GM21381 (cell line): Measurements from ENCODE around the gene KBTBD3.
"Not testable (repeated sequence)": the region's sequence is repeated elsewhere in the genome, so short reads cannot be mapped to it uniquely, and the experiment has no call there.

Experiments used
- ATAC-seq: cut with Tn5 transposase; IDR thresholded peaks from one replicate; pipeline ENCODE4 v1.9.1; 2021; ENCODE audit warnings: mild to moderate bottlenecking, moderate library complexity; ENCODE audit not compliant: unreplicated experiment

The KBTBD3 gene

DNA sequence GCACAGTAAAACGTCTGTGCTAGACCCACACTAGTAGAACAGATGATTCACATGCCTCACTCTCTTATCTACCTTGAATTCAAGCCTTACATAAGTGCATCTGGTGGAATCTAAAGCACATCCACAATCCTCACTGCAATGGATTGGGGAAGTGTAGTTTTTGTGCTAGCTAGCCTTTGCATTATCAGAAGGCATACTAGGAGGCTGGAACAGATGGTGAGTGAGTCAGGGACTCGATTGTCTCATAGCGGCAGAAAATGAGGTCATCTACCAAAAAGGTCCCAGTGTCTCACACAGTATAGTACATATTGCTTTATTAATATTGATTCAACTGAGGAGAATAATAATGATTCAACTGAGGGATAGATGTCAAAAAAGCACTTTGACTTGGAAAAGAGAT, 64.4 kb downstream of the KBTBD3 start:
- ATAC-seq = no peak

DNA sequence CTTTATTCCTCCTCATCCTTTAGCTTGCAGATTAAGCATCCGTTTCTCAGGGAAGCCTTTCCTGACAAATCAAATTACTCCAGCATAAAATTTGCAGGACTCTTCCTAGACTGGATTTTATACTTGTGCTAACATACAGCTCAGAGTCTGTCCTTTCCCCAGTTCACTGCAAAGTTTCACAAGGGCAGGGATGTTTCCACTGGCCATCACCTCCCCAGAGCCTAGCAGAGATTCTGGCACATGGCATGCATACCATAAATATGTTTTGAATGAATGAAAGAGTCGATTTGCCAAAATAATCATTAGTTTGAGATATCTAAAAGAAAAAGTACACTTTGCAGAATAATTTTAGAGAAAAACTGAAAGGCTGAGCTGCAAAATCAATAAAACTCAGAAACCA, 65.7 kb downstream of the KBTBD3 start:
- no peak for ATAC-seq

DNA sequence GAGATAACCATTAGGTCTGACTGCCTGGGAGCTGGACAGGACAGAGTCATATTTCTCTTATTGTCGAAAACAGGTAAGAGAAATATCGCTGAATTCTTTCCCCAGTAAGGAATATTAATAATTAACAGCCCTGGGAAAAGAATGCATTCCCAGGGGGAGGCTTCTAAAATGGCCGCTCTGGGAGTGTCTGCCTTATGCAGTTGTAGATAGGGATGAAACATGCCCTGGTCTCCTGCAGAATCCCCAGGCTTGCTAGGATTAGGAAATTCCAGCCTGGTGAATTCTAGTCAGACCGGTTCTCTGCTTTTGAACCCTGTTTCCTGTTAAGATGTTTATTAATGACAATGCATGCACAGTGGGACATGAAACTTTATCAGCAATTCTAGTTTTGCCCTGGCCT, 74.1 kb downstream of the KBTBD3 start:
- not testable (repeated sequence) for ATAC-seq

DNA sequence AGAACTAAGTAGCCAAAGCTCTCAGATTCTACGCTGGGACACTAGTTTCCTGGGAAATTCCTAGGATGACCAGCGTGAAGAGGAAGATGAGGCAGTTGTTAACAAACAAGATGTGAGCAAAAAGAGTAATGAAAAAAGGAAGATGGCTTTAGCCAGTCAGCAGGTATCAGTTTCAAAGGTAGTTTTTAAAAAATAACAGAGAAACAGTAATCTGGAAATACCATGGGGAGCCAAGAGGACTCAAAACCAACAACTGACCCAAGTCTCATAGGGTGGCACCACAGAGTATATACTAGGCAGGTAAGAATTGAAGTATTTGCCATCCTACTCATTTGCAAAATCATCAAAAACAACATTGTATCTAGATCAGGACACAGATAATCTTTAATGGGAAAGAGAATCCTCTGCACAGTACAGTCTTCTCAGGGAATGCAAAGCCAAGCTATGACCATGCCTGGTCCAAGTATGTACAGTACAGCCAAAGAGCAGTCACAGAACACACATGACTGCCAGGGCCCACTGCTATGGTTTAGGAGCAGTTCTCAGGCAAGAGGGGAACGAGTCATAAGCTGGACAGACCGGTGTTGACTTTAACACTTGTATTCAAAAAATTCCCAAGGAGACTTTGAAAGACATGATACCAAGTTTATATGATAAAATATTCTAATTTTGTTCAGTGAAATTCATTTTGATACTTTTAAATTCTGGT, 75.7 kb downstream of the KBTBD3 start:
- ATAC-seq = peak; percentile 46
